ENCODE data around the gene HAUS5.

DNA sequence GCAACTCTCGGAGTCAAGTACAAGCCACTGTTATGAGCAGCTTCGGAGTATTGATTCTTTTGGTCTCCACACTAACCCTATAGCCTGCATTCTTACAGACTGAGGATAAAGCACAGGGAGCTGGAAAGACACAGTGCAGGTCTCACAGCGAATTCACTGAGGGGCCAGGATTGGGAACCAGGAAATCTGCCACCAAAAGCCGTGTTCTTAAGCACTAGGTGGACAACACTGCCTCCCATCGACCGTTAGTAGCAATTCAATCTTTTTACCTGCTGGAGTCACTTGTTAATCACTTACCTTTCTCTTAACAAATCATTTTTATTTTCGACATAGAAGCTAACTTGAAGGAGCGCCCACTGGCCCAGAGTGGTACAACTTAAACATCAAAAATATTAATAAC is 20.3 kb upstream of the HAUS5 start:
- TF ChIP-seq, protein P1, sequence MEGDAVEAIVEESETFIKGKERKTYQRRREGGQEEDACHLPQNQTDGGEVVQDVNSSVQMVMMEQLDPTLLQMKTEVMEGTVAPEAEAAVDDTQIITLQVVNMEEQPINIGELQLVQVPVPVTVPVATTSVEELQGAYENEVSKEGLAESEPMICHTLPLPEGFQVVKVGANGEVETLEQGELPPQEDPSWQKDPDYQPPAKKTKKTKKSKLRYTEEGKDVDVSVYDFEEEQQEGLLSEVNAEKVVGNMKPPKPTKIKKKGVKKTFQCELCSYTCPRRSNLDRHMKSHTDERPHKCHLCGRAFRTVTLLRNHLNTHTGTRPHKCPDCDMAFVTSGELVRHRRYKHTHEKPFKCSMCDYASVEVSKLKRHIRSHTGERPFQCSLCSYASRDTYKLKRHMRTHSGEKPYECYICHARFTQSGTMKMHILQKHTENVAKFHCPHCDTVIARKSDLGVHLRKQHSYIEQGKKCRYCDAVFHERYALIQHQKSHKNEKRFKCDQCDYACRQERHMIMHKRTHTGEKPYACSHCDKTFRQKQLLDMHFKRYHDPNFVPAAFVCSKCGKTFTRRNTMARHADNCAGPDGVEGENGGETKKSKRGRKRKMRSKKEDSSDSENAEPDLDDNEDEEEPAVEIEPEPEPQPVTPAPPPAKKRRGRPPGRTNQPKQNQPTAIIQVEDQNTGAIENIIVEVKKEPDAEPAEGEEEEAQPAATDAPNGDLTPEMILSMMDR (conservative IDR thresholded peaks at IDR 0.05; ENCODE audit: low read length), result peak; percentile 87
- no peak for TF ChIP-seq EZH2phosphoT487 (IDR thresholded peaks at IDR 0.05; ENCODE audit: borderline replicate concordance, low read depth, low read length)
